ENCODE data around the gene SLC25A33.

Gene SLC25A33

DNA sequence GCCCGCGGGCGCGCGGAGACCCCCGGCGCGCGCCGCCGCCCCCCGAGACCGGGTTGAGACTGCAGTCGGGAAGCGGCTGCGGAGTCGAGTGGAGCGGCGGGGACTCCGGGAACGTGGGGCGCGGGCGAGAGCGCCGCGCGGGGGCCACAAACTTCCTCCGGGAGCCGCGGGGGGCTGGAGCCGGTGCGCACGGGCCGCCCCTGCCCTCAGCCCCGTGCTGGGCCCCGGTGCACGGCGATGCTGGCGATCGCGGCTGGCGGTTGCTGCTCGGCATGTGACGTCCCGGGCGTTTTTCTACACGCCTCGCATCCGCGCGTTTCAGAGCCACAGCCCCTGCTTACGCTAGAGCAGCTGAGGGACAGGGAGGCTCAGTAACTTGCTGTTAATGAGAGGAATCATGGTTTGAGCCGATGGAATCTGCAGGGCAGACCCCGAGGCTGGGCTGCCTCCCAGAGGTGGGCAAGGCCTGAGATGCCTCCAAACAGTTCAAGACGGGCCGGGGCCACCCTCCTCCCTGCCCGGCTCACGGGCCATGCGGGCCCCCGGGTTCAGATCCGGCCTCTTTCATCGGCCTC lies 50.0 kb downstream of the SLC25A33 start:
- DNase-seq: no peak

DNA sequence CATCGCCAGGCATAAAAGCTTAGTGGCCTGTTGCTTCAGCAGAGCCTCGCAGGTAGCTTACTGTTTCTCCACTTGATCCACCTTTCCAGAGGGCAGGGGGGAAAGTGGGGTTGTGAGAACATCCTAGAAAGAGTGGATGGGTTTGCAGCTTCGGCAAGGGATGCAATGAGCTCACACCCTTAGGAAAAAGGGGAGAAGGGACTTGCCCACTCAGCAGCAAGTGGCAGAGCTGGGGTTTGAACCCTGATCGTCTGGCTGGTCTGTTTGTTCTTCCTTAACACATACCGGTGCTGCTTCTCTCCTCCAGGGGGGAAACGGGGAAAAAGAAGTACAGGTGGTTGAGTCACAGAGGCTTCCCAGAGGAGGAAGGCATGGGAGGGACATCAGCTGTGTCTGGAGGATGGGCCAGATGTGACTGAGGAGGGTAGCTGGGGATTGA lies 50.5 kb downstream of the SLC25A33 start:
- no peak for DNase-seq

DNA sequence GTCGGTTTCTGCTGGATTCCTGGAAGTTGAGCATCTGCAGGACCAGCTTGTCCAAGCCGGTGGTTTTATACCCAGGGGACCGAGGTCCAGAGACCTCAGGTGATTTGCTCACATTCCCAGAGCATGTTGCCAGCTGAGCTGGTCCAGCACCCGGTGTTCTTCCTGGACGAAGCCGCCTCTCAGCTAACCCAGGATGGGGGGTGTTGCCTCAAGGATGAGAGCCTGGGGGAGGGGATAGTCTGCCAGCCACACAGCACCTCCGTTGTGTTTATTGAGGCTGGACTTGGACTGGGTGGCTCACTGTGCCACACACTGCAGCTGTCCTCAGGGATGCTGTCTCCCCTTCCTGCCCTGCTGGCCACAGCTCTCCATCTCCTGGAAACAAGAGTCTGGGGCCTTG lies 50.9 kb downstream of the SLC25A33 start:
- no peak for DNase-seq

DNA sequence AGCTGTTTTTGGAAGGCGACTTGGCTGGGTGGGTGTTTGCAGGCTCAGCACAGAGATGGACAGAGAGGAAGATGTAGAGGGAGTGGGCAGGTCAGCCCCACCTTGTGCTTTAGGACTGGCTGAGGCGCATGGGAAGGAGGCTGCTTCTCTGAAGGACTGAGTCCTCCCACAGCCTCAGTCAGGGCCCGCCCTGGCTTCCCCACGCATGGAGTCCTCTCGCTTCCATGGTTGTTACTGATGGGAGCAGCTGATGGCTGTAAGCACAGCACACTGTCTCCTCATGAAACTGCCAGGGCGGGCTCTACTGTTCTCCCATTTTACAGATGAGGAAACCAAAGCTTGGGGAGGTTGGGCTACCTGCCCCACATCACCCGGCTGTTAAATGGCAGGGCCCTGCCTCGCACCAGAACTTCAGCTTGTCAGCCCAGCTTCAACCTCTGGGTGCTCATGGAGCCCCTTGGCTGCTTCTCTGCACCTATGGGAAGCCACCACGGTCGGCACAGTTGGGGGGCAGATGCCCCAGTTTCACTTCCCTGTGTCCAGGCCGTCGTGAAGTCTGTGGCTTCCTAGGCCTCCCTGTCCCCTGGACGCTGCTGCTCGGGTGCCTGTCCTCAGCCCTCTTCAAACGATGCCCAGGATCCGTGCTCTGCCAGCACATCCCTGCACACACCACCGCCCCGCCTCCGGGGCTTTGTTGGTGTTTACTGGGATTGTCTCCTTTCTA lies 51.8 kb downstream of the SLC25A33 start:
- no peak for DNase-seq

DNA sequence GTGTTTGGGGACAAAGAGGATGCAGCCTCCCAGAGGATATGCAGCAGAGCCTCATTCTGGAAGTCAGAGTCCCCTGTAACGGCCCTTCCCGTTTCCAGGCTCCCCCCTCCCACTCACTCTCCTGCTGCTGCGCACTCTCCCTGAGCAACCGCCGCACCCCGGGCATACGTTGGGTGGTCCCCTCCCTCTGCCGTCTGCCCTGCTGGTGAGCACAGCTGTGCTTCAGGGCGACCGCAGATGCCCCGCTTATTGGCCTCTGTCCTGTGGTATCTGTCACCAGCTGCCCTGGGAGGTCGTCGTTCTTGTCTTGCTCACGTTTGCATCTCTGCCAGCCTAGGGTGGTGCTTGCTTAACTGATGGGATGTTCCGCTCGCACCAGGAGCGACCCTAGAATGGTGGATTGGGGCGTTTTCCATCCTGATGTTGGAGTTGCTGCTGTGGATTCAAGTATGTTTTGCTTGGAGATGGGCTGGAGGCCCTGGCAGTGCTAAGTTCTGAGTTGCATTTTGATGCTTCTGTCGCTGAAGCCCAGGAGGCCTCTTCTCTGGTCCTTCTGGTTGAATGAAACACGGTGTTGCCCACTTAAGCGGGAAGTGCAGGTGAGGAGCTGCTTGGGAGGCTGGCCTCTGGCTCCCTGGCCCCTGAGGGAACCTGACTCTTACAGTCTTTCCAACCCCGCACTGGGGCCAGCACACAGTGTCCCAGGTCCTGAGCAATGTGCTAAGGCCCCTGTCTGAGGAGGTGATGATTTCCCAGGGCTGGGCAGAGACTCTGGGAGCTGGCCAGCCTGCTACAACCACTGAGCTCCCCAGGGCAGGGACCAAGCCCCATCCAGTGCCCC lies 52.6 kb downstream of the SLC25A33 start:
- peak; percentile 72 for DNase-seq

DNA sequence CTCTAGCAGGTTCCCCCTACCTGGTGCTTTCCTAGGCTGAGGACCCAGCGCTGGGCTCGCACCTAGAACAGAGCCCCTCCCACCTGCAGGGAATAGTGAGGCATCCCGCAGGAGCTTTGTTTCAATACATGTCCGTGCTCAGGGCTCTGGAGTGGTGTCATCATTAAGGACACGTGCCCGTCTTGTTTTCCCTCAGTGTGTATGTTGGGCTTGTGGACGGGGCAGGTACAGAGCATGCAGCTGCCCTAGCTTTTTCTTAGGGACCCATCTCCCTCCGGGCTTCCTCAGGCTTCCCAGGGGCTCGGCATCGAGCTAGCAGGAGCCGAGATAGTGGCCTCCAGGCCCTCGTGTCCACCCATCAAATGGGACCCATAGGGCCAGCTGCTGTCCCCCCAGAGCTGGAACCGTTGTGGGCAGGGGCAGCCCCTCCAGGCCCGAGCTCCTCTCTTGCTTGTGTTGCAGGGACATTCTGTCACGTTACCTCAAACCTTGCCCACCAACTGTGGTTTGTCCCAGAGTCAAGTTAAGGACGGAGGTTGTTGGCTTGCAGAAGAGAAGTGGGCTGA lies 53.3 kb downstream of the SLC25A33 start:
- DNase-seq: no peak

DNA sequence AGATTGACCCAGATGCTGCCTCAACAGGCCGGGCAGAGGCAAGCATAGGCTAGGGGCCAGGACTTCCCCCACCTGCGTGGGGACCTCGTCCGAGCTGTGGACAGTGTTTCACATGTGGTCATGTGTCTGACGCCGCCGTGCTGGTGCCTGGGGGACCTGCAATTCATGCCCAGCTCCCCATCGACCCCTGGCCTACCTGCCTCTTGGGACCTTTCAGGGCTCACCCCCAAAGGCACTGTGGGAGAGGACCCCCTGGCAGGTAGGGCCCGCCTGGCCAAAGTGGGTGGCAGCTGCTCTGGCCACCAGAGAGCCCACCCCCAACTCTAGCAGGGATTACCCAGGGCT lies 53.9 kb downstream of the SLC25A33 start:
- no peak for DNase-seq

DNA sequence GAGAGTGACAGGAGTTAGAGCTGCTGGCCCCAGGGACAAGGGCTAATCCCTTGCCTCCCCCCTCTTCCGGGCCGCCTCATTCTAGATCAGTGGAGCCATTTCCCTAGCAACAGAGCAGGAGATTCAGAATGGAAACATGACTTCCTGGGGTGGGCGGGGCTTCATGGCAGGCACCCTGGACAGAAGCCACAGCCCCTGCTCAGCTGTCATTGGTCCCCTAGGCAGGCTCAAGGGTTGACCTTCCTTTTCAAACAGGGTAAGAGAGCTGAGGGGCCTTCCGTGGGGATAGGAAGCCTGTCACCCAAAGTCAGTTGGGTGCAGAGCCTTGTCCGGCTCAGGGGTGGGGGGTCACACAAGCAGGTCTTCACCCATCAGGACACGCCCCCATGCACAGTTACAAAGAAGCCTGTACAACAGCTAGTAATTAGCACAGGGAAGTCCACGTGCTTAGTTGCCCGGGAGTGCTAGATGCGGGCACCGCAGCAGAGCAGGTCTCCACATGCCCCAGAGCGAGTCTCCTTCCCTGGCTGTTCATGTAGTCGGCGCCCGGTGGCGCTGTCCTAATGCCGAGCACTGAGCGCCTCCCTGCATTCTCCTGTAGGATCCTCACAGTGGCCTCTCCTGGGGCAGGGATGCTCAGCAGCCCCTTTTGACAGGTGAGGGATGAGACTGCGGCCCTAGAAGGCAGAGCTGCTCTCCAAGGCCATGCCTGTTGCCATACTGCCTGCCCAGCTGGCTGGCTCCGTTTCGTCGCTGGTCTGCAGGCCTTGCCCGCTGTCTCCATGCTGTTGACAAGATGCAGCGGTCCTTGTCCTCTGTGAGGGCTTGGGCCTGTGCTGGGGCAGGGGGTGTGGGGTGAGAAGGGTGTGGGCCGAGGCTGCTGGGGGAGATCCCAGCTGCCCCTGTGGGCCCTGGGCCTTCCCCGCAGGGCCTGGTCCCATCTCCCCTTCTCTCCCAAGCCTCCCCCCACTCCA lies 54.5 kb downstream of the SLC25A33 start:
- DNase-seq: peak; percentile 94

DNA sequence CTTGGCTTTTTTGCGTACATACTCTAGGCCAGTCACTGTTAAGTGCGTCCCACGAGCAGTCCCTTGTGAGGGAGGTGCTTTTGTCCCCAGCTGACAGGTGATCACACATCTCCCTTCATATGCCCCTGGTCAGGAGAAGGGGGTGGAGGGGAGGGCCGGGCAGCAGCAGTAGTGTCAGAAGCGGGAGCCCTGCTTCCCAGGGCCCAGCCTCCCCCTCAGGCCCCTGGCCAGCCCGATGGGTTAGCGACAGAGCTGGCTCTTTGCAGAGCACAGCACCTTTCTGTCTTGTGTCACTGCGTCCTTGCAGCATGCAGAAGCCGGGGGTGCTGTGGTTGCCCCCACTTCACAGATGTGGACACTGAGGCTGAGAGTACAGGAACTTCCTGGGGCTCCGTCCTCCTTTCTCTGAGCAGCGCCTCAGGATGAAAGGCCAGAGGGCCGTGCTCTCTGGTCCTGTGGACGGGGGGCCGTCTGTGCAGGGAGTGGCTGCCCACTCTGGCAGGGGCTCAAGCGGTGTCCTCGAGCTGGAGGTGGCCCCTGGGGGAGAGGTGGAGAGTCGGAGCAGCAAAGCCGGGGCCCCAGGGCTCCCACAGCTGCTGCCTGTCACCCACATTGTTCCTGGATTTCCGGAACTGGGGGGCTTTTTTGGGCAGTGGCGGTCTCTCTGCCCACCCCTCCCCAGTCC lies 55.3 kb downstream of the SLC25A33 start:
- no peak for DNase-seq

DNA sequence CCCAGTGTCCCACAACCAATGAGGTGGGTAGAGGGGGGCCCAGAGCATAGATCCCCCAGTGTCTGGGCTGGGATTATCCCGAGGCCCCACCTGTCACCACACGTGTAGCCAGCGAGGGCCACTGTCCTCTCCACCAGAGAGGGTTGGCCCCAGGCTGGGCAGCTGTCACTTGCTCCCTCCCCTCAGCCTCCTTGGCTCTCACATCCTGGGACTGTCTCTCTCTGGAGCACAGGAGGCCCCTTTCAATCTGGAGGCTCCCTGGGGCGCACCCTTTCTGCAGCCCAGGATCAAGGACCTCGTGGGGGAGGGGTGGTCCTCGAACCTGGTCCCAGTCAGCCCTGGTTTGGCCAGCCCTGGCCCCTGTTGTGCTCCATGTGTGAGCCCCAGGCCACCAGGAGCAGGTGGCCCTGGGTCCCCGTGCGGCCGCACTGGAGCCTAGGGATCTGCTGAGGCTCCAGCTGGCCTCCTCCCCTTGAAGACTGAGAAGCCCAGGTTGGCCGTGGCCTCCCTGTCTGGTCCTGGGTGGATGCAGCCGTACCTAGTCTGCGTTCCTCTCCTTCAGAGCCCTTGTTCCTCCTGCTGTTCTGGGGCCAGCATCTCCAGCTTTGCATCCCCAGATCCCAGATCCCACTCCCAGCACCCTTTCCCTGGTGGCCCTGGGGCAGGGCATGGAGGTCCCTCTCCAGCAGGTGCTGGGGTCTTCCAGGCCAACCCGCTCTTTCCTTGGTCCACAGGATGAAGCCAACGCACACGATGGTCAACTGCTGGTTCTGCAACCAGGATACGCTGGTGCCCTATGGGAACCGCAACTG lies 56.1 kb downstream of the SLC25A33 start:
- no peak for DNase-seq

DNA sequence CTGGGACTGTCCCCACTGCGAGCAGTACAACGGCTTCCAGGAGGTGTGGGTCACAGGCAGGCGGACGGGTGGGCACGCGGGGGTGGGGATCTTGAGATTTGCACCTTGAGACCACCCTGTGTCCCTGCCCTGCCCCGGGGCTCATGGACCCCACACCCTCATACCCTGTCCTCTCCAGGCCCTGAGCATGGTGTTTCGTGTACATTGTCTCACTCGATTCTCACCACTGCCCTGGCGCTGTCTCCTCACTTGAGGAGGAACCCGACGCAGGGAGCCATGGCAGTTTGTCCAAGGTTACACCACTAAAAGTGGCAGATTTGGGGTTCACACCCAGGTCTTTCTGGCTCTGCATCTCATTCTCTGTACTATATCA lies 56.7 kb downstream of the SLC25A33 start:
- no peak for DNase-seq

DNA sequence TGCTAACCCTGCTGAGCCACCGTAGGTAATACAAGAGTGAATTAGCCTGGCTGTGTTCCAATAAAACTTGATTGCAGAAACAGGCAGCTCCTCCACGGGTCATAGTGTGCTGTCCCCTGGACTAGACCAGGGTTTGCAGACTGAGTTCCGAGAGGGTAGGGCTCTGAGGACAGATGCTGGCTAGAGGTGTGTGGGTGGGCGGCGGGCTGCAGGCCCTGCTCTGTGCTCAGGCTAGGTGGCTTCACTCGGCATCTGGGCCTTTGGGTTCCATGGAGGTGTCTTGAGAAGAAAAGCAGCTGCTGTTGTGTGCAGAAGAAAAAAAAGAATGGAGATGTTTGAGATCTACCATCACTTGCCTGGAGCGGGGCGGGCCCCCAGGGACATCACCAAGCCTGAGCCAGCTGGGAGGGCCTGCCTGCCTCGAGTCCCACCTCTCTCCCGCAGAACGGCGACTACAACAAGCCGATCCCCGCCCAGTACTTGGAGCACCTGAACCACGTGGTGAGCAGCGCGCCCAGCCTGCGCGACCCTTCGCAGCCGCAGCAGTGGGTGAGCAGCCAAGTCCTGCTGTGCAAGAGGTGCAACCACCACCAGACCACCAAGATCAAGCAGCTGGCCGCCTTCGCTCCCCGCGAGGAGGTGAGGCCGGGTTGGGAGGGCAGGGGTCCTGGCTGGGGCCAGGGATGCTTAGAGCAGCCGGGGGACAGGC lies 57.3 kb downstream of the SLC25A33 start:
- no peak for DNase-seq

DNA sequence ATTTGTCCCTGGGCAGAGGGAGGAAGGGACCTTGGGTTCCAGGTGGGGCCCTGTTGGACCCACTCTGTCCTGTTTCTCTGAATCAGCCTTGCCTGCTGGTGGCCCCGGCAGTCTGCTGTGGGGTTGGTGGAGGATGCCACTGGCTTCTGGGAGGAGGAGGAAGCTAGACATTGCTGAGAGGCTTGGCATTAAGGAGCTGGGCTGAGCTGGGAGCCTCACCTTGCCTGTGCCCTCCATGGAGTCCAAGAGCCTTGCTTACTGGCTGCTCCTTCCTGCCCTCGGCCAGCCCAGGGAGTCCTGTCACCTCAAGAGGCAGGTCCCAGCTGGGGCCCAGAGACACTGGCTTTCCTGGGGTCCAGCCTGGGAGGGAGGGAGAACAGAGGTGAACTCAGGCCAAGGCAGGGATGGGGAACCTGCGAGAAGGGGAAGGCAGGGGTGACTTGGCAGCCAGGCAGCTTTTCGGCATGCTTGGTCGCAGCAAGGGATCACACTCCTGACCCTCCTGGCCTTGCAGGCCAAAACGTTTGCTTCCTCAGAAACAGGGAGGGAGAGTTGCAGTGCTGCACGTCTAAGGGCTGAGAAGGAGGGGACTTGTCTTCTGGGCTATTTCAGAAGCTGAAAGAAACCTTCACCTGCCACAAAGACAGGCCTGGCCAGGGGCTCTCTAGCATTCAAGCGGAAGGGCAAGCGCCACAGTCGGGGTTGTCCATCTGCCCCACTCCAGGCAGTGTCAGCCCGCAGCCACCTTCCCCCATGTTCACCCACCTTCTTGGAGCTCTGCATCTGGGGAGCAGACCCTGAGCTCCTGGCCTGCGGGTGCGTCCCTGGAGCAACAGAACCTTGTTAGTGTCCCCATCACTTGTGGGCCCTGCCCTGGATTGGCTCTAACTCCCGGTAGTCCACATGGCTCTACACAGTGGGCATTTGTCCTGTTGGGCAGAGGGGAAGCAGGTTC lies 58.4 kb downstream of the SLC25A33 start:
- no peak for DNase-seq

DNA sequence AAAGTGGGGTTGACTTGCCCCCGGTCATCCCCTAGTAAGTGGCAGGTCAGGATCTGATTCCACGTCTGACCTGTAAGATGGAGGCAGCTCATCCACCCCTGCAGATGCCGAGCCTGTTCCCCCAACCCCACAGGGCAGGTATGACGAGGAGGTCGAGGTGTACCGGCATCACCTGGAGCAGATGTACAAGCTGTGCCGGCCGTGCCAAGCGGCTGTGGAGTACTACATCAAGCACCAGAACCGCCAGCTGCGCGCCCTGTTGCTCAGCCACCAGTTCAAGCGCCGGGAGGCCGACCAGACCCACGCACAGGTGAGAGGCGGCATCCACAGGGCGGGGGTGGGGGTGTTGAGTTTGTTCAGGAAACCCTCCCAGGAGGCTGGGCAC lies 59.0 kb downstream of the SLC25A33 start:
- DNase-seq: no peak

DNA sequence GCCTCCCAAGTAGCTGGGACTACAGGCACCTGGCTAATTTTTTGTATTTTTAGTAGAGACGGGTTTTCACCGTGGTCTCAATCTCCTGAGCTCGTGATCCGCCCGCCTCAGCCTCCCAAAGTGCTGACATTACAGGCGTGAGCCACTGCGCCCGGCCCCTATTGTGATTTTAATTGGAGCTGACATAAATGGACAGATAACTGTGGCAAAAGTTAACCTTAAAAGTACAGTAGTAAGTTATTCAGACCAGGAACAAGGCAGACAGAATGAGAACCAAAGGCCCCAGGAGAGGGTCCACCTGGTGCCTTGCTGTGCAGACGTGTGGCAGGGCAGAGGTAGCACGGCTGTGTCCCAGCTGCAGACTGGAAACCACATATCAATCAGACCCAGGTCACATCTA lies 60.5 kb downstream of the SLC25A33 start:
- DNase-seq: no peak

DNA sequence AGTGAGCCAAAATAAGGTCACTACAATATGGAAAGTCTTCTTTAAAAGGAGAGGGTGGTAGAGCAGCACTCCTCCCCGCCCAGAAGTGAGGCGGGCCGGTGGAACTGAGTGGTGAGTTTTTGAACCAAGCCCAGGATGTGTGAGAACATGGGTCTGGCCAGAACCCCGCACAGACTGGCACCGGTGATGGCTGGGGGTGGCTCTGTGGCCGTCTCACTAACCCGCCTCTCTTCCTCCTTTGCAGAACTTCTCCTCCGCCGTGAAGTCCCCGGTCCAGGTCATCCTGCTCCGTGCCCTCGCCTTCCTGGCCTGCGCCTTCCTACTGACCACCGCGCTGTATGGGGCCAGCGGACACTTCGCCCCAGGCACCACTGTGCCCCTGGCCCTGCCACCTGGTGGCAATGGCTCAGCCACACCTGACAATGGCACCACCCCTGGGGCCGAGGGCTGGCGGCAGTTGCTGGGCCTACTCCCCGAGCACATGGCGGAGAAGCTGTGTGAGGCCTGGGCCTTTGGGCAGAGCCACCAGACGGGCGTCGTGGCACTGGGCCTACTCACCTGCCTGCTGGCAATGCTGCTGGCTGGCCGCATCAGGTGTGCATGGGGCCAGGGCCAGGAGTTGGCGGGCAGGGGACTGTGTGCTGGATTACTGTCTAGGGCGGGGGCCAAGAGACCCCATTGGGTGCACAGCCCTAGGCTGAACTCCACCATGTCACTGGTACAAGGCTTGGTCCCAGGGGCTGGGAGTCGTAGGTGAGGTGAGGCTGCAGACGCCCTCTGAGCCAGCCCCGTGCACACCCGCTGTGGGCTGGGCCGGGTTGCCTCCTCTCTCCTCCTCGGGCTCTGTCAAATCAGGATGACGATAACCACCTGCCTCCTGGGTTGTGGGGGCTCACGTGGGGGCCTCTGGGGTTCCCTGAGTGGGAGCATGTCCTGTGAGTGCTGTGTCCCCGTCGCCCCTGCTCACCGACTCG lies 61.9 kb downstream of the SLC25A33 start:
- no peak for DNase-seq

DNA sequence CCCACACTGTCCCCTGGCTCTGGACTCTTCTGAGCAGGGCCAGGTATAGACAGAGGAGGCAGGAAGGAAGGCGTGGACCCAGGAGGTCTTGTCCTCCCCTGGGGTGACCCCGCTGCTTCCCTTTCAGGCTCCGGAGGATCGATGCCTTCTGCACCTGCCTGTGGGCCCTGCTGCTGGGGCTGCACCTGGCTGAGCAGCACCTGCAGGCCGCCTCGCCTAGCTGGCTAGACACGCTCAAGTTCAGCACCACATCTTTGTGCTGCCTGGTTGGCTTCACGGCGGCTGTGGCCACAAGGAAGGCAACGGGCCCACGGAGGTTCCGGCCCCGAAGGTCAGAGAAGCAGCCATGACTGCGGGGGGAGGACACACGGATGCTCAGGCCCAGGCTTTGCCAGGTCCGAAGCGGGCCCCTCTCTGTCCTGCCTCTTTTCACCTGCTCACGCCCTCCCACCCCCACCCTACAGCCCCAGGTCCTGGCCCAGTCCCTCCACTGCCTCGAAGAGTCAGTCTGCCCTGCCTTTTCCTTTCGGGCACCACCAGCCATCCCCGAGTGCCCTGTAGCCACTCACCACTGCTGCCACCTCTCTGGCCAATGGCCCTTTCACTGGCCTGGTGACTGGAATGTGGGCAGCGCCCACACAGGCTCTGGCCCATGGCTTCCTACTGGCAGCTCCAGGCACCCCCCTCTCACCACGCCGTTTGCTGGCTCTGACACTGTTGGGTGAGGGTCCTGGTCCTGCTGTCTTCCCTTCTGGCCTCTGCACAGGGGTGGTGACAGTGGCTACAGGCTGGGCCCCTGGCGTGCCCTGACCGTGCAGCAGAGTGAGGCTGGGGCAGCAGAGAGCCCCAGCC lies 62.9 kb downstream of the SLC25A33 start:
- DNase-seq: no peak

Data from NCI-H524 treated with DMSO at 0.1 percent for 48 hours (cell line).